CD1c-positive myeloid dendritic cell (primary cell): Measurements from ENCODE around the gene GP1BB.

Experiments used
- DNase-seq: peaks from one replicate; pipeline ENCODE4 v3.0.0-alpha.2; 2016; ENCODE audit errors: extremely low spot score

Gene GP1BB

GRCh38 chr22:19756288-19757128 lies 33.2 kb downstream of the GP1BB start:
- DNase-seq, result peak; percentile 39

GRCh38 chr22:19757140-19757984 lies 34.0 kb downstream of the GP1BB start:
- peak; percentile 28 for DNase-seq

GRCh38 chr22:19757985-19758895 lies 34.9 kb downstream of the GP1BB start:
- DNase-seq, result no peak

GRCh38 chr22:19758896-19759426 lies 35.6 kb downstream of the GP1BB start:
- no peak for DNase-seq

- DNase-seq, result no peak
These were observed 36.2 kb downstream of the GP1BB start for GRCh38 chr22:19759427-19760057.

- no peak for DNase-seq
These were observed 37.0 kb downstream of the GP1BB start, which contains the start of gene TBX1 for GRCh38 chr22:19760058-19760950. Gene TBX1, plus strand, starts transcription at chr22:19760778. Its CDS starts 66 bp downstream, at chr22:19760844.

GRCh38 chr22:19760951-19761724 lies 37.8 kb downstream of the GP1BB start:
- DNase-seq, result no peak

GRCh38 chr22:19761725-19762567 lies 38.6 kb downstream of the GP1BB start:
- DNase-seq, result no peak

GRCh38 chr22:19762568-19763457 lies 39.5 kb downstream of the GP1BB start:
- no peak for DNase-seq

GRCh38 chr22:19763458-19764298 lies 40.3 kb downstream of the GP1BB start:
- no peak for DNase-seq

GRCh38 chr22:19764299-19764593 lies 40.9 kb downstream of the GP1BB start:
- no peak for DNase-seq

- DNase-seq, result no peak
These were observed 41.5 kb downstream of the GP1BB start for GRCh38 chr22:19764636-19765476.

GRCh38 chr22:19765477-19766239 lies 42.3 kb downstream of the GP1BB start:
- DNase-seq, result peak; percentile 42

GRCh38 chr22:19766240-19766510 lies 42.8 kb downstream of the GP1BB start:
- no peak for DNase-seq
